HG02885 (cell line): ENCODE results near the gene IRX4.
"Not testable (repeated sequence)": the region's sequence is repeated elsewhere in the genome, so short reads cannot be mapped to it uniquely, and the experiment has no call there.

Source experiments
- ATAC-seq: cut with Tn5 transposase; IDR thresholded peaks from one replicate; pipeline ENCODE4 v1.9.1; 2021; ENCODE audit warnings: mild to moderate bottlenecking; ENCODE audit not compliant: unreplicated experiment, poor library complexity

IRX4 gene

DNA sequence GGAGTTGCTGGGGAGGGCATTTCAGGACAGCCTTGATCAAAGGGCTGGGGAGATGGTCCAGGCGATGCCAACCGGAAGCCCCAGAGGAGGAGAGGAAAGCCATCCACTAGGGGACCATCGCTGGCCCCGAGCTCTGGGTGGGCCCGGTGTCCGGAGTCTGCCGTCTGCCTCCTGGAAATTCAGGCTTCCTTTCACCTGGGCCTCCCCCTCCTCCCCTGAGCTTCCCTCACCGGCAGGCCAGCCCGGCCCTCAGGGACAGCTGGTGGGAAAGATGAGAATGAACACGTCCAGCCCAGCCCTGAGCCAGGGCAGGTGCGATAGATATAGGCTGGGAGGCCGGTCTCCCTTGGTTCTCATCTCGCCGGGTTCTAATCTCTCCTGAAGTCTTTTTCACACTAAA lies 17.2 kb downstream of the IRX4 start:
- ATAC-seq: no peak

DNA sequence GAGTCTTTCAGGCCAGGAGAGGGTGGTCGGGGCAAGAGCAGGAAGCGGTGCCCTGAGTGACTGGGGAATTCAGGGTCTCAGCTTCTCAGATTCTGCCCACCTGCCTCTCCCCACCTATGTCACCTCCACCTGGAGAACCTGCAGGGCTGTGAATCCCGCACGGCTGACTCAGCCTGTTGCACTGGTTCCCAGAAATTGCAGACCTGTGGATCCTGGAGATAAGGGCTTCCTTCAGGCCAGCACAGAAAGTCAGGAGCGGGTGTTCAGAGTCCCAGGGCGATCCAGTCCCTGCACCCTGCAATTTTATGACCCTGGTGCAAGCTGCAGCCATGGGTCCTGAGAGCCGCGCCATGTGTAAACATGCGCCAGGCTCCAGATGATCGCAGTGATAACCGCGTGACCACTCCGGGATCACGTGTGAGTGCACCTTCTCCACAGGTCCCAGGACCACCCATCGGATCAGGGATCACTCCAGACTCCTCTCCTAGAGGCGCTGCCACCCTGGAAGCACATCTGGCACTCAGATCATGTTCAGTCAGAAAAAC lies 17.8 kb downstream of the IRX4 start:
- no peak for ATAC-seq

GRCh38 chr5:1860949-1861348 lies 21.8 kb downstream of the IRX4 start:
- no peak for ATAC-seq

DNA sequence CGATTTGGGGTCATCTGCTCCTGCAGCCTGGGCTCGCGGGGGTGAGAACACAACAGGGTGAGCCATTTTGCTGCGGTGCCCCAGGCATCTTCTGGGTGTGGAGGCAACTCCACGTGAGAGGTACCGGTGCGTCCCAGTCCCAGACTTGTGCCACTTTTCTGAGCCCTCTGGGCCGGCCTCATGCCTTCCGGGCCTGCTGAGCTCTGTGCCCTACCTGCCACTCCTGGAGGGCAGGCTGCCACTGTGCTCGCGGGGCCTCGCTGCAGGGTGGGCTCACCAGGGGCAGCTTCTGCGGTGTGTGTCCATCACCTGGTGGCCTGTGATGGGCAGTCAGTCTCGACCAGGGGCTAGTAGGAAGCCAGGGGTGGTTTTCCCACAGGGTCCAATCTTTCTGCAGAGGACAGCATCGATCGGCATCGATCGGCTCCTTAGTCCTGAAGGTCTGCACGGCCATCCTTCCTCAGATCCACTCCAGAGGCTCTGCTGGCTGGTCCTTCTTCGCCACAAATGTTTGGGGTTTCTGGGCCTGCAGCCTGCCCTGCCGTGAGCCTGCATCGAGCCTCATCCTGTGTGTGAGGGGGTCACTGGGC lies 22.6 kb downstream of the IRX4 start:
- no peak for ATAC-seq

- no peak for ATAC-seq
Observed at GRCh38 chr5:1859099-1859498, 23.6 kb downstream of the IRX4 start.

GRCh38 chr5:1858436-1858835 lies 24.3 kb downstream of the IRX4 start:
- no peak for ATAC-seq

DNA sequence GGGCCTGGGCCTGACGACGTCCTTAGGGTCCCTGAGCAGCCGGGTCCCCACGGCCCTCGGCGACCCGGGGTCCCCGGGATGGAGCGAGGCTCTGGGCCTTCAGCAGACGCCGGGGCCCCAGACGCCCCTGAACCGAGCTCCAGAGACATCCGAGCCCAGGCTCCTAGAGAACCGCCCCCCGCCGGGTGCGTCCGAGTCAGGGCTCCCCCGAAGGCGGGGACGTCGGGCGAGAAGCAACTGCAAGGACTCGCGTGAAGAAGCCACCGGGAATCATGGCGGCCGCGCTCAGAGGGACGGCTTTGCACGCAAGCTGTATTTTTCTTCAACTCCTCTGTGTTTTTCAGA lies 25.5 kb downstream of the IRX4 start:
- no peak for ATAC-seq

DNA sequence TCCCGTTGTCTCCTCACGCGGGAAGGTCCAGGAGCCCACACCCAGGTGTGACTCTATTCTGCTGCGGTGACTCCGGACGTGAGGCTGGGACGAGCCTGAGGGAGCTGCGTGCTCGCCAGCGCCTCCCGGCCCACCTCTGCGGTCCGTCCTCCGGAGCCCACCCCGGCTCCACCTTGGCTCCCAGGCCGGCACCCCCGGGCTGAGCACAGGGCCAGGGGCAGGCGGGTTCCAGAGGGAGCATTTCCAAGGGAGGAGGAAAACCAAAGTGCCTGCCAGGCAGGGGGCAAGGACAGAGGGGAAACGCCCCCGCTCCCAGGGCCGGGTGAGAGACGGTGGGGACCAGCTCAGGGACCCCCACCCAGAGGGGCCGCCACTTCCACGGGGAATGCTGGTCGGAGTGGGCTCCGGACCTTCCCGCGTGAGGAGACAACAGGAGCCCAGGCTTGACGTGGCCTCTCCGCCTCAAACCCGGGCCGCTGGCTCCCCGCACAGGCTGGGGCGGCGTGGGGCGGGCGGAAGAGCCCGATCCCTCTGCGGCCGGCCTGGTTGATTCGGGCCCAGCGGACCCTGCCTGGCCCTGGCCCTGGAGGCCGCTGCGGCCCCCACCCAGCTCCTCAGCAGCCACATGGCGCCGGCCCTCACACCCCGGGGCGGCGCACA lies 26.0 kb downstream of the IRX4 start:
- no peak for ATAC-seq

GRCh38 chr5:1855596-1855995 lies 27.1 kb downstream of the IRX4 start:
- ATAC-seq: no peak

DNA sequence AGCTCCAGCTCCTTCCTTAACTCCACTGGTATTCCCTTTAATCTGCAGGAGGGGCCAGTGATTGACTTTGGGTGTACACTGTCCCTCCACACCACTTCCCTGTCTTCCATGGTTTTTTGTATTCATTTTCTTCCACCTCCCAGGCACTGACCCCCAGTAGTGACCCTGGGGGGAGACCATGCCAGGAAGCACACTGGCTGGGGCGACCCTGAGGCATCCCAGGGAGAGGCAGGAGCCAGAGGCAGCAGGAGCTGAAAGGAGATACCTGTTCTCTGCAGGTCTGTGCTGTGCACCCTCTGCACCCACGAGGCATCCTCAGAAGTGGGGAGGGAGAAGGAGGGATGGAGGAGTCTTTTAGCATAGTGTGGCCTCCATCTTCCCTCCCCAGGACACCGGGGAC lies 27.6 kb downstream of the IRX4 start:
- no peak for ATAC-seq

DNA sequence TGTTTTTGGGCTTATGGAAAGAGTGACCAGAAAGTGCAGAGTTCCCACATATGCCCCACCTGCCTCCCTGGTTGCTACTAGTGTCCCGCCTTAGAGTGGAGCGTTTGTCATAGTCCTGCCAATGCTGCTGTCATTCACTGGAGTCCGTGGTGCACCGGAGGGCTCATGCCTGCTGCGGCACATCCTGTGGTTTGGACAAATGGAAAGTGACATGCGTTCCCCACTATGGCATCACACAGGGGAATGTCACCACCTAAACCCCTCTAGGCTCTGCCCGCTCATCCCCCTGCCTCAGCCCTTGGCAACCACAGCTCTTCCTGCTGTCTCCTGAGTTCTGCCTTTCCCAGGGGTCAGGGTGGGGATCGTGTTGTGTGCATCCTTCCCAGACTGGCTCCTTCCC lies 29.2 kb downstream of the IRX4 start:
- ATAC-seq: no peak

- no peak for ATAC-seq
Observed at GRCh38 chr5:1852324-1852947, 30.3 kb downstream of the IRX4 start.

DNA sequence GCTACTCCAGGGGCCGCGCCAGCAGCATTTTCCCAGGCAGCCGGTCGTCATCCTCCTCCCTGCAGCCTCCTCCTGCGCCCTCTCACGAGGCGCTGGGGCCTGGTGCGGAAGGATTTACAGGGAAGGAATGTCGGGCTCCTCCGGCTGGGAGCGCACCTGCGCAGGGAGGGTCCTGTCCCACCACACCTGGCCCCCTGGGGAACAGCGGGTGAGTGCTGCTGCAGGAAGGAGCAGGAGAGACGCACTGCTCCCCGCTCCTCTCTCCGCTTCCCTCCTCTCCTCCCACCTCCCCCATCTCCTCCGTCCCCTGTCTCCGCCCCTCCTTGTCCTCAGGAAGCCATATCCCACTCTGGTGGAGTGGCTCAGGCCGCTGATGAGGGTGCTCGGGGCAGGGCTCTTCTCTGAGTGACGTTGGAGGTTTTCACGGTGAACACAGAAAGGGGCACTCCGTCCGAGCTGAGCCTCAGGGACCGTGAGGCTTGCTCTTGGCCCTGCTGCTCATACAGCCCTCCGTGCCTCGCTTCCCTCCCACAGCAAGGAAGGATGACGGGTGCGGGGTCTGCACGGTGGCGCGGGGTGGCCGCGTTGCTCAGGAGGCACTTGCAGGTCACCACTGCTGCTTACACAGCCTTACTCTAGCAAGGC lies 31.3 kb downstream of the IRX4 start:
- no peak for ATAC-seq

DNA sequence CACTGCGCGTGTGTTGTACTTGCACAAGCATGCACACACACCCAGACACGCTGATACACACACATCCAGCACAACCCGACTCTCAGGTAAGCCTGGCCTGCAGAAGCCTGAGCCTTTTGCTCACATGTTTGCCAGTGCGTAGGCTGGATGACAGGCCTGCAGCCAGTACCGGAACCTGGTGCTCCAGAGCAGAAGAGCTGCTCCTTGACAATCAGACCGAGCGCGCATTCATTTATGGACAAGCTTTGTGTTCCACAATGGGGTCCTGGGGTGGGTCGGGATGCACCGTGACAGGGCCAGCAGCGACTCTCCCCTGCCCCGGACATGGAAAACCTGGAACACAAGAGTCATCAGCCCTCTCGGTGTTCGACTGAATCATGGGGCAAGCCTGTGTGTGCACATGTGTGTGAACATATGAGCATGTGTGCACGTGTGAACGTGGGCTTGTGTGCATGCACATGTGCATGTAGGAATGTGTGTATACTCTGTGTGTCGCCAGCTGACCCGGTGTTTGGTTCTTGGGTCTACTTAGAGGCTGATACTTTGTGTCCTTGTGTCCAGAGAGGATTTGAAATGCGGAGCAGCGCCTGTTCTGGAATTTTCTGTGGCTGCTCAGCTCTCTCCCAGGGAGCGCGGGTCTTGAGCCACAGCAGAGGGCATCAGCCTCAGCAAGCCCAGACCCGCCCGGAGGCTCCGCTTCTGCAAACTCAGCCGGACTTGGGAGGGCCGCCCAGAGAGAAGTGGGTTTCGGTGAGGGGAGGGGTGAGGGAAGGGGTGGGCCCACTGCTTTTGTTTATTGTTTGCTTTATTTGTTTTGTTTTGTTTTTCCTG lies 32.2 kb downstream of the IRX4 start:
- ATAC-seq: no peak

DNA sequence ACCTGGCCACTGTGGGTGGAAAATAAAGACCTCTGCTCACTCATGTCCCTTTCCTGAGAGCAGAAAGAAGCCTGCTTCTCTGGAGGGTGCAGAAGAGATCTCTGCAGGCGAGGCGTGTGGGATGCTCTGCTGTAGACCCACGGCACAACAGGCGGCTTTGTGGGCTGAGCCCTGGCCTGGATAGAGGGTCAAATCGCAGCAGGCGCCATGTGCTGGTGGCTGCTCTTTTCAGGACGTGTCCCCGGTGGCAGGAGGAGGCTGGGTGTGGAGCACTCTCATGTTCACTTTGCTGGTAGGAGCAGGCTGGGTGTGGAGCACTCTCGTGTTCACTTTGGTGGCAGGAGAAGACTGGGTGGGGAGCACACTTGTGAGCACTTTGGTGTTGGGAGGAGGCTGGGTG lies 35.1 kb downstream of the IRX4 start:
- ATAC-seq: no peak

DNA sequence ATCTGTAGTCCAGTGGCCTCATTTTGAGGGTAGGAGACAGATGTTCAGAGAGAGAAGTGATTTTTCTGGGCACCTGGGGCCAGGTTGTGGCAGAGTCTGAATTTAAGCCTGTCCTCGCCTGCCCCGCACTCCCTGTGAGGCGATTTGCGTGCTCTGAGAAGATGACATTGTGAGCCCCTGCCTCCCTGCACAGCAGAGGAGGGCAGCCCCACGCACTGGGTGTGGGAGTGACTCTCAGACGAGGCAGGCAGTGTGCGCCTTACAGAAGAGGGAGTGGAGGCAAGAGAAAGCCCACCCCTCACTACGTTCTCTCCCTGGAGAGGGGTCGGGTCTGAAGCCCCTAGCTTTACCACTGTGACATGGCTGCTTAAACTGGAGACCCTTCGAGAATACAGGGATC lies 35.7 kb downstream of the IRX4 start:
- no peak for ATAC-seq

- ATAC-seq: no peak
Observed at GRCh38 chr5:1846583-1846982, 36.1 kb downstream of the IRX4 start.

DNA sequence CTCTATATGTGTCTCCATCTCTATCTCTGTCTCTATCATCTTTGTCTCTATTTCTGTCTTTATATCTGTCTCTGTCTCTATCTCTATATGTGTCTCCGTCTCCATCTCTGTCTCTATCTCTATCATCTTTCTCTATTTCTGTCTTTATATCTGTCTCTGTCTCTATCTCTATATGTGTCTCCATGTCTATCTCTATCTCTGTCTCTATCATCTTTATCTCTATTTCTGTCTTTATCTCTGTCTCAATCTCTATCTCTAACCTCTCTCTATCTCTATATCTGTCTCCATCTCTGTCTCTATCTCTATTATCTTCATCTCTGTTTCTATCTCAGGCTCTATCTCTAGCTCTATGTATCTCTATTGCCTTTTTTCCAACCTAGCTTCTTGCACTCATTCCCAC lies 37.0 kb downstream of the IRX4 start:
- no peak for ATAC-seq

- ATAC-seq: no peak
Observed at GRCh38 chr5:1844708-1845436, 37.9 kb downstream of the IRX4 start.

DNA sequence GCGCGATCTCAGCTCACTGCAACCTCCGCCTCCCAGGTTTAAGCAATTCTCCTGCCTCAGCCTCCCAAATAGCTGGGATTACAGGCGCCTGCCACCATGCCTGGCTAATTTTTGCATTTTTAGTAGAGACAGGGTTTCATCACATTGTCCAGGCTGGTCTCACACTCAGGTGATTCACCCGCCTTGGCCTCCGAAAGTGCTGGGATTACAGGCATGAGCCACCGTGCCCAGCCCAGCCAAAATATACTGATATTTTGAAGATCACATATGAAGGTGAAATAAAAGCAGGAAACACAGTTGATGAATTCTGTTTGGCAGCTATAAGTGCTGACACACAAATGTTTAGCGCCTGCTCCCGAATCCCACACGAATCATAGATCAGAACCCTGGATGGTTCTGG lies 39.0 kb downstream of the IRX4 start:
- not testable (repeated sequence) for ATAC-seq
